H1 (cell line): Measurements from ENCODE around the gene GALR2. TPM values are rescaled to one million over a fixed set of nuclear protein-coding genes. Genes with fewer than 3 reads are reported as not detected.

Source experiments
- CTCF ChIA-PET: fragments of 300-600 bp; sonication (Branson Sonifier 250); formaldehyde crosslinking; loops from one replicate; lab custom pipeline; 2021; ENCODE audit not compliant: partially characterized antibody; lab: Charles Lee
- POLR2A ChIA-PET: fragments of 300-600 bp; sonication (Branson Sonifier 250); formaldehyde crosslinking; loops from one replicate; lab custom pipeline; 2021; ENCODE audit warnings: inconsistent platforms; ENCODE audit not compliant: partially characterized antibody; lab: Charles Lee
- DNase-seq, 2 experiments: peaks; one replicate each; pipeline versions ENCODE4 v3.0.0 to v3.0.0-alpha.2; 2010 to 2022; ENCODE audit warnings: low spot score in 2 of 2, low read depth in 1 of 2, mixed read lengths in 1 of 2
- FAIRE-seq: peaks from 2 replicates; lab custom pipeline; 2011; peaks lifted over from hg19 to GRCh38; lab: Jason Lieb, UNC
- H2AFZ ChIP-seq: 2 replicates; pipeline ENCODE4 v1.8.1; 2012; ENCODE audit warnings: low read length, inconsistent platforms
- H2AK5ac ChIP-seq: 2 replicates; pipeline ENCODE4 v1.6.1; 2013; ENCODE audit warnings: low read depth, low read length
- H2BK120ac ChIP-seq: replicated peaks from 2 replicates; pipeline ENCODE3; 2013; ENCODE audit warnings: low read depth, low read length, inconsistent platforms
- H2BK12ac ChIP-seq: 2 replicates; pipeline ENCODE4 v1.6.1; 2013; ENCODE audit warnings: low read depth, low read length
- H2BK15ac ChIP-seq: 2 replicates; pipeline ENCODE4 v1.6.1; 2013; ENCODE audit warnings: low read length
- H2BK20ac ChIP-seq: 2 replicates; pipeline ENCODE4 v1.6.1; 2013; ENCODE audit warnings: low read length
- H2BK5ac ChIP-seq: 2 replicates; pipeline ENCODE4 v1.6.1; 2013; ENCODE audit warnings: low read depth, low read length
- H3K14ac ChIP-seq: 2 replicates; pipeline ENCODE4 v1.6.1; 2013; ENCODE audit warnings: inconsistent platforms; ENCODE audit not compliant: insufficient read length
- H3K18ac ChIP-seq: 2 replicates; pipeline ENCODE4 v1.6.1; 2013; ENCODE audit warnings: low read length; ENCODE audit errors: extremely low read depth
- H3K23ac ChIP-seq: 2 replicates; pipeline ENCODE4 v1.6.1; 2013; ENCODE audit warnings: inconsistent platforms; ENCODE audit not compliant: insufficient read length
- H3K23me2 ChIP-seq: 2 replicates; pipeline ENCODE4 v1.6.1; 2013; ENCODE audit warnings: low read depth, low read length
- H3K27ac ChIP-seq: 2 replicates; pipeline ENCODE4 v1.6.1; 2011; ENCODE audit warnings: low read depth, low read length, inconsistent platforms
- H3K27me3 ChIP-seq, 4 experiments: replicated peaks in 1 of 4; 1 replicate in 1 of 4; 2 replicates in 3 of 4; pipeline versions ENCODE4 v1.6.1 to v1.8.1; 2011 to 2013; ENCODE audit warnings: low read length in 3 of 4, mild to moderate bottlenecking in 3 of 4, inconsistent platforms in 2 of 4, mixed read lengths in 2 of 4, moderate library complexity in 1 of 4; ENCODE audit not compliant: control insufficient read depth in 3 of 4, insufficient read depth in 3 of 4; ENCODE audit errors: extremely low read depth in 1 of 4
- H3K36me3 ChIP-seq, 4 experiments: 2 replicates each; pipeline versions ENCODE4 v1.6.1 to v1.8.1; 2011 to 2013; ENCODE audit warnings: mild to moderate bottlenecking in 4 of 4, low read length in 3 of 4, moderate library complexity in 2 of 4, control low read depth in 1 of 4, inconsistent platforms in 1 of 4; ENCODE audit not compliant: insufficient read depth in 4 of 4, control insufficient read depth in 2 of 4
- H3K4ac ChIP-seq: replicated peaks from 2 replicates; pipeline ENCODE3; 2013; ENCODE audit warnings: low read length, low read depth, mixed read lengths, inconsistent platforms; ENCODE audit not compliant: insufficient read length
- H3K4me1 ChIP-seq, 4 experiments: replicated peaks in 1 of 4; 1 replicate in 1 of 4; 2 replicates in 3 of 4; pipeline versions ENCODE4 v1.6.1 to v1.8.1; 2011 to 2013; ENCODE audit warnings: low read length in 3 of 4, inconsistent platforms in 2 of 4, mixed read lengths in 1 of 4; ENCODE audit not compliant: insufficient read depth in 4 of 4, control insufficient read depth in 3 of 4
- H3K4me2 ChIP-seq, 2 experiments: 2 replicates each; pipeline versions ENCODE4 v1.6.1 to v1.8.1; 2011 to 2013; ENCODE audit warnings: low read depth in 2 of 2, low read length in 2 of 2, control low read depth in 1 of 2, inconsistent platforms in 1 of 2, mild to moderate bottlenecking in 1 of 2; ENCODE audit not compliant: insufficient read depth in 1 of 2
- H3K4me3 ChIP-seq, 4 experiments: fragments of 200-600, 300-600 bp in 1 of 4; sonication (generic), shearing (Covaris generic), sonication (Bioruptor Twin) in 1 of 4; 2 replicates each; pipeline versions ENCODE4 v1.5.1 to v1.8.1; 2011 to 2016; ENCODE audit warnings: low read length in 4 of 4, low read depth in 3 of 4, control low read depth in 2 of 4, inconsistent platforms in 2 of 4, mild to moderate bottlenecking in 2 of 4, mixed read lengths in 1 of 4, moderate library complexity in 1 of 4; ENCODE audit not compliant: insufficient read depth in 2 of 4; ENCODE audit errors: extremely low read depth in 1 of 4
- H3K56ac ChIP-seq: replicated peaks from 2 replicates; pipeline ENCODE3; 2013; ENCODE audit warnings: low read depth, mild to moderate bottlenecking, mixed read lengths, low read length, inconsistent platforms; ENCODE audit not compliant: insufficient read length
- H3K79me1 ChIP-seq: 2 replicates; pipeline ENCODE4 v1.6.1; 2013; ENCODE audit warnings: low read depth, low read length, control low read depth
- H3K79me2 ChIP-seq, 2 experiments: 2 replicates each; pipeline versions ENCODE4 v1.6.1 to v1.8.1; 2012 to 2013; ENCODE audit warnings: low read length in 2 of 2, mild to moderate bottlenecking in 2 of 2, inconsistent platforms in 1 of 2; ENCODE audit not compliant: insufficient read depth in 2 of 2, control insufficient read depth in 1 of 2
- H3K9ac ChIP-seq, 4 experiments: replicated peaks in 1 of 4; 1 replicate in 1 of 4; 2 replicates in 3 of 4; pipeline versions ENCODE4 v1.6.1 to v1.8.1; 2011 to 2013; ENCODE audit warnings: low read depth in 3 of 4, low read length in 3 of 4, control low read depth in 2 of 4, mild to moderate bottlenecking in 2 of 4, moderate library complexity in 2 of 4, inconsistent platforms in 1 of 4; ENCODE audit errors: extremely low read depth in 1 of 4
- H3K9me3 ChIP-seq, 2 experiments: 2 replicates each; pipeline versions ENCODE4 v1.6.1 to v1.8.1; 2012 to 2013; ENCODE audit warnings: mild to moderate bottlenecking in 2 of 2, moderate library complexity in 2 of 2, control low read depth in 1 of 2, inconsistent platforms in 1 of 2, low read depth in 1 of 2, low read length in 1 of 2, mixed read lengths in 1 of 2; ENCODE audit not compliant: insufficient read depth in 2 of 2
- H4K20me1 ChIP-seq, 2 experiments: replicated peaks in 1 of 2; 2 replicates each; pipeline versions ENCODE3 to v1.8.1; 2011 to 2013; ENCODE audit warnings: inconsistent platforms in 2 of 2, low read length in 2 of 2, mild to moderate bottlenecking in 1 of 2; ENCODE audit not compliant: insufficient read depth in 2 of 2, control insufficient read depth in 1 of 2
- H4K5ac ChIP-seq: 2 replicates; pipeline ENCODE4 v1.6.1; 2013; ENCODE audit warnings: low read length, low read depth, mixed read lengths, inconsistent platforms; ENCODE audit not compliant: insufficient read length
- H4K8ac ChIP-seq: 2 replicates; pipeline ENCODE4 v1.8.0; 2013; ENCODE audit warnings: mild to moderate bottlenecking, moderate library complexity, low read length, inconsistent platforms; ENCODE audit not compliant: insufficient read depth; ENCODE audit errors: extremely low read depth
- H4K91ac ChIP-seq: replicated peaks from 2 replicates; pipeline ENCODE3; 2013; ENCODE audit warnings: low read length, mixed read lengths, inconsistent platforms; ENCODE audit not compliant: insufficient read length
- BRCA1 ChIP-seq: IDR thresholded peaks from 2 replicates; pipeline ENCODE4 v1.6.1; 2012; ENCODE audit warnings: low read depth, low read length, improper control_type of control experiment
- EZH2 ChIP-seq: fragments of 200-600 bp; sonication (generic); IDR thresholded peaks from 2 replicates; pipeline ENCODE4 v1.7.1; 2012; ENCODE audit warnings: low read depth, mild to moderate bottlenecking, moderate library complexity, low read length, inconsistent platforms; ENCODE audit not compliant: severe bottlenecking
- KDM4A ChIP-seq: IDR thresholded peaks from one replicate; pipeline ENCODE4 v1.7.1; 2012; ENCODE audit warnings: low read depth, mild to moderate bottlenecking, moderate library complexity, low read length, inconsistent platforms; ENCODE audit not compliant: severe bottlenecking
- RNF2 ChIP-seq: fragments of 200-900, 300-1000 bp; sonication (generic); IDR thresholded peaks from 2 replicates; pipeline ENCODE4 v1.7.1; 2016; ENCODE audit warnings: borderline replicate concordance, low read depth, mild to moderate bottlenecking, antibody characterized with exemption, low read length; ENCODE audit not compliant: poor library complexity, severe bottlenecking; ENCODE audit errors: missing control alignments
- SUZ12 ChIP-seq: fragments of 200-600 bp; sonication (generic); IDR thresholded peaks from 2 replicates; pipeline ENCODE4 v1.6.1; 2012; ENCODE audit warnings: mild to moderate bottlenecking, inconsistent platforms, low read length, moderate library complexity, mixed read lengths
- TEAD4 ChIP-seq: IDR thresholded peaks from 2 replicates; pipeline ENCODE4 v1.6.1; 2012; ENCODE audit warnings: low read depth, low read length, inconsistent platforms, mixed read lengths
- WGBS, 2 experiments: shearing (Covaris generic) in 1 of 2; methylation state at CpG; one replicate each; pipeline versions ENCODE4 v1.1.6 to v1.1.7; 2013 to 2015; ENCODE audit warnings: low lambda C conversion rate in 2 of 2, mixed read lengths in 2 of 2, inconsistent platforms in 1 of 2, low coverage in 1 of 2, missing lambda C conversion rate in 1 of 2; ENCODE audit not compliant: insufficient replicate concordance in 2 of 2, insufficient coverage in 1 of 2, insufficient read length in 1 of 2; ENCODE audit errors: extremely low coverage in 1 of 2, missing lambda C conversion rate in 1 of 2; 5-methylcytosine and 5-hydroxymethylcytosine counted together
- polyA plus RNA-seq, 7 experiments: library from polyadenylated mRNA; depleted of rRNA in 3 of 7; stranded (reverse) in 5 of 7; unstranded in 2 of 7; fragments of >200 nt in 5 of 7; fragments of 200-250 nt in 2 of 7; gene quantifications; 1 replicate in 5 of 7; 2 replicates in 1 of 7; 4 replicates in 1 of 7; pipeline versions ENCODE4 v1.2.1 to v1.2.3, GENCODE V29; 2011 to 2013; ENCODE audit warnings: missing spikeins in 2 of 7, mixed read lengths in 2 of 7
- total RNA-seq: library from RNA; stranded (reverse); fragmentation: NEBNext Ultra II Directional; extraction: Animal tissue kit (Norgen Biotek cat#: 25700); gene quantifications from 2 replicates; pipeline ENCODE4 v1.2.1, GENCODE V29; 2021
- TF ChIP-seq, protein P1 (sequence below): IDR thresholded peaks from 2 replicates; pipeline ENCODE4 v1.6.1; 2012; ENCODE audit warnings: inconsistent platforms
- TF ChIP-seq, protein P2 (sequence below): IDR thresholded peaks from 2 replicates; pipeline ENCODE4 v1.6.1; 2012; ENCODE audit warnings: inconsistent platforms

GALR2 gene
- total and polyA plus RNA-seq, 2 of the 8 experiments (the other 6 are each of a cell fraction or from before 2014, with no cell fraction given), result 0.86 to 2.2 TPM

DNA sequence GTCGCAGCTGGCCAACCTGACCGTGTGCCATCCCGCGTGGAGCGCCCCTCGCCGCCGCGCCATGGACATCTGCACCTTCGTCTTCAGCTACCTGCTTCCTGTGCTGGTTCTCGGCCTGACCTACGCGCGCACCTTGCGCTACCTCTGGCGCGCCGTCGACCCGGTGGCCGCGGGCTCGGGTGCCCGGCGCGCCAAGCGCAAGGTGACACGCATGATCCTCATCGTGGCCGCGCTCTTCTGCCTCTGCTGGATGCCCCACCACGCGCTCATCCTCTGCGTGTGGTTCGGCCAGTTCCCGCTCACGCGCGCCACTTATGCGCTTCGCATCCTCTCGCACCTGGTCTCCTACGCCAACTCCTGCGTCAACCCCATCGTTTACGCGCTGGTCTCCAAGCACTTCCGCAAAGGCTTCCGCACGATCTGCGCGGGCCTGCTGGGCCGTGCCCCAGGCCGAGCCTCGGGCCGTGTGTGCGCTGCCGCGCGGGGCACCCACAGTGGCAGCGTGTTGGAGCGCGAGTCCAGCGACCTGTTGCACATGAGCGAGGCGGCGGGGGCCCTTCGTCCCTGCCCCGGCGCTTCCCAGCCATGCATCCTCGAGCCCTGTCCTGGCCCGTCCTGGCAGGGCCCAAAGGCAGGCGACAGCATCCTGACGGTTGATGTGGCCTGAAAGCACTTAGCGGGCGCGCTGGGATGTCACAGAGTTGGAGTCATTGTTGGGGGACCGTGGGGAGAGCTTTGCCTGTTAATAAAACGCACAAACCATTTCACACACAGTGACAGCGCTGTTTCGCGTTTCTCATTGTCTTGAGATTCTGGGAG, 2.4 kb downstream of the GALR2 start:
- H3K18ac ChIP-seq, result peak overlapping the region; percentile 53; the same call in 1 of the 2 replicates
- H3K23me2 ChIP-seq, result peaks cover 26% of the 10 kb centered on the region
- no peak overlapping the region for H2BK120ac ChIP-seq
- peaks cover under 1 to 2% of the 10 kb centered on the region in 2 experiments; a peak in 3 of 4 replicates for H3K79me2 ChIP-seq
- H4K20me1 ChIP-seq, result peaks cover 0 to 15% of the 10 kb centered on the region in 2 experiments
- CTCF ChIA-PET, result interaction anchor here (0.7 to 7.6 kb wide), 7 partner anchors 11 to 203 kb away, joined by 3 to 36 read pairs (median 4); no protein-coding TSS in a partner anchor
- H3K56ac ChIP-seq, result no peak overlapping the region
- H3K27me3 ChIP-seq, result peaks cover 54 to 72% (median 68%) of the 10 kb centered on the region in 4 experiments
- H3K14ac ChIP-seq, result no peak overlapping the region
- H3K4me3 ChIP-seq, result peak overlapping the region; percentile 2 to 60 (median 19); a peak in 7 of 8 replicates
- H2AFZ ChIP-seq, result no peak overlapping the region
- H3K9ac ChIP-seq, result peak overlapping the region in 1 of 4 experiments; percentile 13; a peak in 2 of 7 replicates
- POLR2A ChIA-PET, result interaction anchor here (0.7 to 4.0 kb wide), 8 partner anchors 9 to 162 kb away, joined by 3 to 28 read pairs (median 4); no protein-coding TSS in a partner anchor
- H3K27ac ChIP-seq, result no peak overlapping the region
- H3K9me3 ChIP-seq, result no peaks in the 10 kb centered on the region
- no peak overlapping the region; the same call in 1 of the 2 replicates for H2BK5ac ChIP-seq
- 12% methylated on average over 82 of the region's 82 CpGs; no CpG with 5 or more reads in 1 of the 2 experiments for WGBS, 2 experiments
- DNase-seq, result peak in 1 of 2 experiments; percentile 78
- peaks cover 0 to 48% (median 41%) of the 10 kb centered on the region in 4 experiments; a peak in 6 of 7 replicates for H3K4me1 ChIP-seq
- no peak overlapping the region; the same call in 1 of the 2 replicates for H2BK15ac ChIP-seq
- H2BK20ac ChIP-seq, result no peak overlapping the region; the same call in 1 of the 2 replicates
- peak overlapping the region; percentile 46; the same call in 1 of the 2 replicates for H2BK12ac ChIP-seq
- H4K5ac ChIP-seq, result no peak overlapping the region
- no peak overlapping the region; the same call in 1 of the 2 replicates for H4K8ac ChIP-seq
- no peak overlapping the region for H3K23ac ChIP-seq
- H2AK5ac ChIP-seq, result no peak overlapping the region
- FAIRE-seq, result no peak
- no peaks in the 10 kb centered on the region; the same call in 1 of the 2 replicates for H3K79me1 ChIP-seq
- no peak overlapping the region for H4K91ac ChIP-seq
- H3K4me2 ChIP-seq, result peak overlapping the region; percentile 77 to 79
- H3K36me3 ChIP-seq, result no peaks in the 10 kb centered on the region; a peak in 1 of 8 replicates
- no peak overlapping the region for H3K4ac ChIP-seq
- TF ChIP-seq, protein P1, sequence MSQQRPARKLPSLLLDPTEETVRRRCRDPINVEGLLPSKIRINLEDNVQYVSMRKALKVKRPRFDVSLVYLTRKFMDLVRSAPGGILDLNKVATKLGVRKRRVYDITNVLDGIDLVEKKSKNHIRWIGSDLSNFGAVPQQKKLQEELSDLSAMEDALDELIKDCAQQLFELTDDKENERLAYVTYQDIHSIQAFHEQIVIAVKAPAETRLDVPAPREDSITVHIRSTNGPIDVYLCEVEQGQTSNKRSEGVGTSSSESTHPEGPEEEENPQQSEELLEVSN, result peak; percentile 43; the same call in 1 of the 2 replicates
- TF ChIP-seq SUZ12 (peak; percentile 98; the same call in 1 of the 2 replicates), BRCA1 (no peak), EZH2 (peak; percentile 86), KDM4A (peak; percentile 51), TEAD4 (peak; percentile 46; the same call in 1 of the 2 replicates), RNF2 (peak; percentile 70)
- TF ChIP-seq, protein P2, sequence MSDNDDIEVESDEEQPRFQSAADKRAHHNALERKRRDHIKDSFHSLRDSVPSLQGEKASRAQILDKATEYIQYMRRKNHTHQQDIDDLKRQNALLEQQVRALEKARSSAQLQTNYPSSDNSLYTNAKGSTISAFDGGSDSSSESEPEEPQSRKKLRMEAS, result peak; percentile 73; the same call in 1 of the 2 replicates
